GM12878 (cell line): ENCODE results near the gene LRRC7. TPM values are rescaled to one million over a fixed set of nuclear protein-coding genes. Genes with fewer than 3 reads are reported as not detected.

Experiments
- ATAC-seq: fragments of 200-7000 bp; cut with Tn5 transposase; 3 replicates; pipeline ENCODE4 v1.9.1; 2020; ENCODE audit warnings: mild to moderate bottlenecking, moderate library complexity
- BruUV-seq: library from RNA; stranded (reverse); fragments of 400-500 nt; replicated peaks from 2 replicates; lab custom pipeline; 2021; lab: Mats Ljungman, UMichigan
- CTCF ChIA-PET: fragments of 300-600 bp; sonication (Branson Sonifier 250); formaldehyde crosslinking; extraction: SDS; loops from one replicate; lab custom pipeline; 2021; ENCODE audit warnings: inconsistent platforms; lab: Yijun Ruan, JAX
- POLR2A ChIA-PET: fragments of 350-600 bp; formaldehyde crosslinking; extraction: SDS; loops from one replicate; lab custom pipeline; 2021; ENCODE audit warnings: inconsistent platforms; lab: Charles Lee
- RAD21 ChIA-PET: fragments of 300-600 bp; sonication (Branson Sonifier 250); formaldehyde crosslinking; loops from one replicate; lab custom pipeline; 2023; ENCODE audit warnings: antibody characterized with exemption; ENCODE audit not compliant: unreplicated experiment; lab: Charles Lee
- SMC1A ChIA-PET: fragments of 300-600 bp; sonication (Branson Sonifier 250); formaldehyde crosslinking; loops from one replicate; lab custom pipeline; 2023; ENCODE audit not compliant: unreplicated experiment, uncharacterized antibody; lab: Charles Lee
- DNase-seq: peaks from one replicate; pipeline ENCODE4 v3.0.0-alpha.2; 2011; ENCODE audit warnings: low read depth, low spot score
- FAIRE-seq: peaks from 3 replicates; lab custom pipeline; 2011; peaks lifted over from hg19 to GRCh38; lab: Jason Lieb, UNC
- H2AFZ ChIP-seq: 2 replicates; pipeline ENCODE4 v1.6.0; 2011; ENCODE audit warnings: low read depth, low read length, control low read depth; ENCODE audit not compliant: control insufficient read depth
- H3K27ac ChIP-seq: 2 replicates; pipeline ENCODE4 v1.5.1; 2011; ENCODE audit warnings: control low read depth; ENCODE audit not compliant: control insufficient read depth, insufficient read depth
- H3K27me3 ChIP-seq, 2 experiments: replicated peaks in 1 of 2; 2 replicates each; pipeline versions ENCODE4 v1.6.0 to v1.6.1; 2011; ENCODE audit warnings: low read length in 1 of 2; ENCODE audit not compliant: control insufficient read depth in 2 of 2, insufficient read depth in 2 of 2
- H3K36me3 ChIP-seq, 2 experiments: 2 replicates each; pipeline ENCODE4 v1.5.1; 2011; ENCODE audit warnings: low read length in 1 of 2; ENCODE audit not compliant: control insufficient read depth in 2 of 2, insufficient read depth in 2 of 2
- H3K4me1 ChIP-seq: 2 replicates; pipeline ENCODE4 v1.6.1; 2011; ENCODE audit warnings: mild to moderate bottlenecking, low read length, moderate library complexity, mixed read lengths; ENCODE audit not compliant: control insufficient read depth, insufficient read depth
- H3K4me2 ChIP-seq: 2 replicates; pipeline ENCODE4 v1.6.0; 2011; ENCODE audit warnings: control low read depth; ENCODE audit not compliant: control insufficient read depth, insufficient read depth
- H3K4me3 ChIP-seq: fragments of 200-600 bp; sonication (generic); 2 replicates; pipeline ENCODE4 v1.5.1; 2016
- H3K79me2 ChIP-seq: 2 replicates; pipeline ENCODE4 v1.6.0; 2011; ENCODE audit warnings: low read length; ENCODE audit not compliant: control insufficient read depth, insufficient read depth
- H3K9ac ChIP-seq: 2 replicates; pipeline ENCODE4 v1.8.0; 2011; ENCODE audit warnings: low read length, control low read depth, mixed read lengths; ENCODE audit not compliant: control insufficient read depth, insufficient read depth
- H3K9me3 ChIP-seq: replicated peaks from 3 replicates; pipeline ENCODE4 v1.5.1; 2011; ENCODE audit warnings: mild to moderate bottlenecking, low read length; ENCODE audit not compliant: control insufficient read depth, insufficient read depth
- H4K20me1 ChIP-seq: 2 replicates; pipeline ENCODE4 v1.6.0; 2011; ENCODE audit not compliant: control insufficient read depth, insufficient read depth
- ATF7 ChIP-seq: fragments of 450-650 bp; IDR thresholded peaks from 2 replicates; pipeline ENCODE4 v1.6.1; 2016; ENCODE audit warnings: low read depth, mild to moderate bottlenecking
- IRF3 ChIP-seq: fragments of 450-650 bp; IDR thresholded peaks from 2 replicates; pipeline ENCODE4 v1.6.1; 2014; ENCODE audit warnings: mild to moderate bottlenecking
- NFYB ChIP-seq: IDR thresholded peaks from 2 replicates; pipeline ENCODE4 v1.6.1; 2011; ENCODE audit warnings: low read depth, mild to moderate bottlenecking, low read length, improper control_type of control experiment, moderate library complexity; ENCODE audit not compliant: insufficient read depth
- RBBP5 ChIP-seq: fragments of 200-600 bp; sonication (generic); conservative IDR thresholded peaks from 2 replicates; pipeline ENCODE4 v1.6.1; 2016
- ZNF217 ChIP-seq: fragments of 450-650 bp; IDR thresholded peaks from 2 replicates; pipeline ENCODE4 v1.6.1; 2017; ENCODE audit warnings: antibody characterized with exemption, mild to moderate bottlenecking
- ZNF274 ChIP-seq: IDR thresholded peaks from one replicate; pipeline ENCODE4 v1.8.0; 2011; ENCODE audit not compliant: insufficient read length, insufficient read depth
- ZNF622 ChIP-seq: fragments of 450-650 bp; IDR thresholded peaks from 2 replicates; pipeline ENCODE4 v1.6.1; 2017; ENCODE audit warnings: mild to moderate bottlenecking, inconsistent platforms
- ZZZ3 ChIP-seq: IDR thresholded peaks from 2 replicates; pipeline ENCODE4 v1.6.1; 2011; ENCODE audit warnings: low read depth; ENCODE audit not compliant: control insufficient read depth, insufficient read length
- WGBS: methylation state at CpG from one replicate; pipeline ENCODE4 v1.1.6; 2016; ENCODE audit warnings: low lambda C conversion rate; ENCODE audit not compliant: insufficient replicate concordance, insufficient coverage; ENCODE audit errors: missing lambda C conversion rate; 5-methylcytosine and 5-hydroxymethylcytosine counted together
- in situ Hi-C: fragments of 300-500 bp; cut with MboI; formaldehyde crosslinking; loops from 9 replicates; pipeline ENCODE4 v1.14.3; 2018; ENCODE audit warnings: mixed read lengths
- intact Hi-C: fragments of 100-400 bp; cut with micrococcal nuclease; formaldehyde crosslinking; loops from one replicate; pipeline ENCODE4 v1.14.2; 2022; ENCODE audit not compliant: unreplicated experiment
- polyA plus RNA-seq, 11 experiments: library from polyadenylated mRNA; depleted of rRNA in 4 of 11; unstranded in 6 of 11; stranded (reverse) in 5 of 11; fragments of >200 nt; fragmentation: Nextera tagmentation in 4 of 11; fragmentation: Illumina TruSeq in 1 of 11; extraction: Ambion mirVana in 4 of 11; extraction: Trizol in 1 of 11; gene quantifications; 1 replicate in 1 of 11; 2 replicates in 10 of 11; pipeline versions ENCODE4 v1.2.1 to v1.2.3, GENCODE V29; 2011 to 2016; ENCODE audit warnings: inconsistent platforms in 2 of 11, missing spikeins in 2 of 11, low read depth in 1 of 11
- total RNA-seq, 4 experiments: library from RNA; depleted of rRNA in 3 of 4; stranded (reverse); fragments of >200 nt in 3 of 4; fragmentation: Illumina TruSeq in 1 of 4; extraction: Trizol in 1 of 4; gene quantifications; 2 replicates each; pipeline versions ENCODE4 v1.2.1 to v1.2.3, GENCODE V29; 2013 to 2021
- TF ChIP-seq, protein P1 (sequence below): fragments of 450-650 bp; formaldehyde crosslinking; IDR thresholded peaks from 2 replicates; pipeline ENCODE4 v1.4.0; 2022; ENCODE audit warnings: mild to moderate bottlenecking, moderate library complexity
- TF ChIP-seq, protein P2 (sequence below): fragments of 450-650 bp; conservative IDR thresholded peaks from 2 replicates; pipeline ENCODE4 v1.6.1; 2017; ENCODE audit warnings: mild to moderate bottlenecking, moderate library complexity
- TF ChIP-seq, protein P3 (sequence below): fragments of 450-650 bp; IDR thresholded peaks from 2 replicates; pipeline ENCODE4 v1.6.1; 2017; ENCODE audit warnings: mild to moderate bottlenecking, moderate library complexity
- TF ChIP-seq, protein P4 (sequence below): IDR thresholded peaks from 2 replicates; pipeline ENCODE4 v1.6.1; 2012; ENCODE audit warnings: low read depth, low read length, improper control_type of control experiment

Gene LRRC7
- total and polyA plus RNA-seq, 10 of the 15 experiments (the other 5 are each of a cell fraction or from before 2014, with no cell fraction given): 0.05 to 1.4 (median 0.24) TPM; not detected in 5

DNA sequence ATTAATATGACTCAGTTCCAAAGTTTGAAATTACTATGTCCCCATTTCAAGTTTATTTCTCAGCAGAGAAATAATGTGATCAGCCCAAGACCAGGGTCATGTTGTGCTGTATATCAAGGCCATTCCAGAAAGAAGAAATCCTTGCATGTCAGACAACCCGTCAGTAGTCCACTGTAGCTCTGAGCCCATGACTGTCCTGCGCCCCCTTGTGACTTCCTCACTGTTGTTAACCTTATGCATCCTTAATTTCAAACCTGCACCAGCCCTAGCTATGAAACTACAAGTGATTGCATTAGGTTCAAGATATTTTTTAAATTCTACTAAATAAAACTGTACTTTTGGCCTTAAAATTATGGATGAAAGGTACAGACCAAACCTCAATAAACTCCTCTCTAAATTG lies 133.0 kb downstream of the LRRC7 start (continued):
- no peak for TF ChIP-seq IRF3
- TF ChIP-seq, protein P1, sequence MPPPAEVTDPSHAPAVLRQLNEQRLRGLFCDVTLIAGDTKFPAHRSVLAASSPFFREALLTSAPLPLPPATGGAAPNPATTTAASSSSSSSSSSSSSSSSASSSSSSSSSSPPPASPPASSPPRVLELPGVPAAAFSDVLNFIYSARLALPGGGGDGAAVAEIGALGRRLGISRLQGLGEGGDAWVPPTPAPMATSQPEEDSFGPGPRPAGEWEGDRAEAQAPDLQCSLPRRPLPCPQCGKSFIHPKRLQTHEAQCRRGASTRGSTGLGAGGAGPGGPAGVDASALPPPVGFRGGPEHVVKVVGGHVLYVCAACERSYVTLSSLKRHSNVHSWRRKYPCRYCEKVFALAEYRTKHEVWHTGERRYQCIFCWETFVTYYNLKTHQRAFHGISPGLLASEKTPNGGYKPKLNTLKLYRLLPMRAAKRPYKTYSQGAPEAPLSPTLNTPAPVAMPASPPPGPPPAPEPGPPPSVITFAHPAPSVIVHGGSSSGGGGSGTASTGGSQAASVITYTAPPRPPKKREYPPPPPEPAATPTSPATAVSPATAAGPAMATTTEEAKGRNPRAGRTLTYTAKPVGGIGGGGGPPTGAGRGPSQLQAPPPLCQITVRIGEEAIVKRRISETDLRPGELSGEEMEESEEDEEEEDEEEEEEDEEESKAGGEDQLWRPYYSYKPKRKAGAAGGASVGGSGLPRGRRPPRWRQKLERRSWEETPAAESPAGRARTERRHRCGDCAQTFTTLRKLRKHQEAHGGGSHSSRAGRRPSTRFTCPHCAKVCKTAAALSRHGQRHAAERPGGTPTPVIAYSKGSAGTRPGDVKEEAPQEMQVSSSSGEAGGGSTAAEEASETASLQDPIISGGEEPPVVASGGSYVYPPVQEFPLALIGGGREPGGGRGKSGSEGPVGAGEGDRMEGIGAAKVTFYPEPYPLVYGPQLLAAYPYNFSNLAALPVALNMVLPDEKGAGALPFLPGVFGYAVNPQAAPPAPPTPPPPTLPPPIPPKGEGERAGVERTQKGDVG (CRISPR knock-in tag): no peak
- TF ChIP-seq, protein P2, sequence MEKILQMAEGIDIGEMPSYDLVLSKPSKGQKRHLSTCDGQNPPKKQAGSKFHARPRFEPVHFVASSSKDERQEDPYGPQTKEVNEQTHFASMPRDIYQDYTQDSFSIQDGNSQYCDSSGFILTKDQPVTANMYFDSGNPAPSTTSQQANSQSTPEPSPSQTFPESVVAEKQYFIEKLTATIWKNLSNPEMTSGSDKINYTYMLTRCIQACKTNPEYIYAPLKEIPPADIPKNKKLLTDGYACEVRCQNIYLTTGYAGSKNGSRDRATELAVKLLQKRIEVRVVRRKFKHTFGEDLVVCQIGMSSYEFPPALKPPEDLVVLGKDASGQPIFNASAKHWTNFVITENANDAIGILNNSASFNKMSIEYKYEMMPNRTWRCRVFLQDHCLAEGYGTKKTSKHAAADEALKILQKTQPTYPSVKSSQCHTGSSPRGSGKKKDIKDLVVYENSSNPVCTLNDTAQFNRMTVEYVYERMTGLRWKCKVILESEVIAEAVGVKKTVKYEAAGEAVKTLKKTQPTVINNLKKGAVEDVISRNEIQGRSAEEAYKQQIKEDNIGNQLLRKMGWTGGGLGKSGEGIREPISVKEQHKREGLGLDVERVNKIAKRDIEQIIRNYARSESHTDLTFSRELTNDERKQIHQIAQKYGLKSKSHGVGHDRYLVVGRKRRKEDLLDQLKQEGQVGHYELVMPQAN: no peak
- TF ChIP-seq NFYB: no peak
- TF ChIP-seq ZNF622: no peak
- TF ChIP-seq, all 136 proteins: peak for 3

GRCh38 chr1:69702085-69702484 lies 134.4 kb downstream of the LRRC7 start:
- no peaks in the 10 kb centered on the region for H4K20me1 ChIP-seq
- H3K4me1 ChIP-seq: no peaks in the 10 kb centered on the region
- no peaks in the 10 kb centered on the region for H3K79me2 ChIP-seq
- no TSS peak for BruUV-seq
- POLR2A ChIA-PET: no interaction called here
- H3K27ac ChIP-seq: no peak overlapping the region
- RAD21 ChIA-PET: no interaction called here
- H2AFZ ChIP-seq: no peak overlapping the region
- H3K36me3 ChIP-seq: no peaks in the 10 kb centered on the region
- ATAC-seq: no peak
- no peaks in the 10 kb centered on the region for H3K9me3 ChIP-seq
- H3K4me3 ChIP-seq: no peak overlapping the region
- no peak overlapping the region for H3K9ac ChIP-seq
- in situ Hi-C loops (no loop called here), intact Hi-C loops (no loop called here)
- SMC1A ChIA-PET: no interaction called here
- no peaks in the 10 kb centered on the region for H3K27me3 ChIP-seq
- CTCF ChIA-PET: no interaction called here
- WGBS: 1% methylated on average over 4 of the region's 4 CpGs
- H3K4me2 ChIP-seq: no peak overlapping the region
- no peak for FAIRE-seq
- DNase-seq: no peak
- TF ChIP-seq ZZZ3: no peak
- TF ChIP-seq RBBP5: no peak
- TF ChIP-seq ATF7: no peak
- no peak for TF ChIP-seq ZNF274
- TF ChIP-seq, protein P3, sequence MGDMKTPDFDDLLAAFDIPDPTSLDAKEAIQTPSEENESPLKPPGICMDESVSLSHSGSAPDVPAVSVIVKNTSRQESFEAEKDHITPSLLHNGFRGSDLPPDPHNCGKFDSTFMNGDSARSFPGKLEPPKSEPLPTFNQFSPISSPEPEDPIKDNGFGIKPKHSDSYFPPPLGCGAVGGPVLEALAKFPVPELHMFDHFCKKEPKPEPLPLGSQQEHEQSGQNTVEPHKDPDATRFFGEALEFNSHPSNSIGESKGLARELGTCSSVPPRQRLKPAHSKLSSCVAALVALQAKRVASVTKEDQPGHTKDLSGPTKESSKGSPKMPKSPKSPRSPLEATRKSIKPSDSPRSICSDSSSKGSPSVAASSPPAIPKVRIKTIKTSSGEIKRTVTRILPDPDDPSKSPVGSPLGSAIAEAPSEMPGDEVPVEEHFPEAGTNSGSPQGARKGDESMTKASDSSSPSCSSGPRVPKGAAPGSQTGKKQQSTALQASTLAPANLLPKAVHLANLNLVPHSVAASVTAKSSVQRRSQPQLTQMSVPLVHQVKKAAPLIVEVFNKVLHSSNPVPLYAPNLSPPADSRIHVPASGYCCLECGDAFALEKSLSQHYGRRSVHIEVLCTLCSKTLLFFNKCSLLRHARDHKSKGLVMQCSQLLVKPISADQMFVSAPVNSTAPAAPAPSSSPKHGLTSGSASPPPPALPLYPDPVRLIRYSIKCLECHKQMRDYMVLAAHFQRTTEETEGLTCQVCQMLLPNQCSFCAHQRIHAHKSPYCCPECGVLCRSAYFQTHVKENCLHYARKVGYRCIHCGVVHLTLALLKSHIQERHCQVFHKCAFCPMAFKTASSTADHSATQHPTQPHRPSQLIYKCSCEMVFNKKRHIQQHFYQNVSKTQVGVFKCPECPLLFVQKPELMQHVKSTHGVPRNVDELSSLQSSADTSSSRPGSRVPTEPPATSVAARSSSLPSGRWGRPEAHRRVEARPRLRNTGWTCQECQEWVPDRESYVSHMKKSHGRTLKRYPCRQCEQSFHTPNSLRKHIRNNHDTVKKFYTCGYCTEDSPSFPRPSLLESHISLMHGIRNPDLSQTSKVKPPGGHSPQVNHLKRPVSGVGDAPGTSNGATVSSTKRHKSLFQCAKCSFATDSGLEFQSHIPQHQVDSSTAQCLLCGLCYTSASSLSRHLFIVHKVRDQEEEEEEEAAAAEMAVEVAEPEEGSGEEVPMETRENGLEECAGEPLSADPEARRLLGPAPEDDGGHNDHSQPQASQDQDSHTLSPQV: no peak
- no peak for TF ChIP-seq ZNF217
- TF ChIP-seq, protein P4, sequence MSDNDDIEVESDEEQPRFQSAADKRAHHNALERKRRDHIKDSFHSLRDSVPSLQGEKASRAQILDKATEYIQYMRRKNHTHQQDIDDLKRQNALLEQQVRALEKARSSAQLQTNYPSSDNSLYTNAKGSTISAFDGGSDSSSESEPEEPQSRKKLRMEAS: no peak
